ENCODE results near the gene SYP. TPM values are rescaled to one million over a fixed set of nuclear protein-coding genes. Genes with fewer than 3 reads are reported as not detected.

SYP gene
- total and polyA plus RNA-seq, 9 of the 15 experiments (the other 6 are each of a cell fraction or from before 2014, with no cell fraction given), result 0.48 to 5.1 (median 2.6) TPM

DNA sequence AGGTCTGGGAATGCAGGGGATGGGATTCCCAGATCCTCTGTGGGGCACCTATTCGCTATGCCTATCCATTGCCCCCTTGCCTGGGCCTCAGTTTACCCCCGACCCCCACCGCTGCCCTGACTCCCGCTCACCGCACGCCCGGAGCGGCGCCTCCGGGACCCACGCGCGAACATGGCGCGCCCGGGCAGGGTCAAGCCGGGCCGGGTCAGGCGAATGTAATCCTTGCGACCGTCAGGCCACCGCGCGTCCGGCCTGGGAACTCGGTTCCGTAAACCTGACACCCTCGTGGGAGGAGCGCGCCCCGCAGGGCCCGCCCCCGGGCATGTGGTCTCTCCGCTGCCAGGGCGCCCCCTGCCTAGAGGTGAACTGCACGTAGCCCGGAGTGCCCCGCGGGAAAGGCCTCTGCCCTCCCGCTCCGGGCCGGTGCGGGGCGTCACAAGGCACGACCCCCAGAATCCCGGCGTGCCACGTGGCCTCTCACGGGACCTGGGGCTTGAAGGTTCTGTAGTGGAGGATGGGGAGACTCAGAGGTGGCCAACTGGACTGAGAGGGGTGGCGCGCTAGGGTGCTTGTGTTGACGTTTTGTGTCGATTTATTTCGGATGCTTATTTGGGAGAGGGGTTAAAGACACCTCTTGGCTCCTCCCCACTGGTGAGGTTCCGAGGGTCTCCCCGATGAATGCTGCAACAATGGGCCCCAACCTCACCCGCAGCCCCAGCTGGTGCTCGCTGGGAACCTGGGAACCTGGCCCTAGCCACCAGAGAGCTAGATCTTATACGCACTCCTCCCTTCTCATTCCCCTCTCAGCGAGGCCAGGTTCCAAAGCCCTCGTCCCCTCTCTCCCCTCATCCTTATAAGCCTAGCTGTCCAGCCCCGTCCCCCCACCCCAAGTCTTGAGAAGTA lies 13.6 kb downstream of the SYP start, which contains the start of gene PRICKLE3 (continued):
- TF ChIP-seq CREB1 (IDR thresholded peaks at IDR 0.05) (0 out of 2 replicates have a peak, but pooled peaks have one; percentile 14), CREB1 (CRISPR knock-in tag; IDR thresholded peaks at IDR 0.05) (peak; percentile 24; the same call in 1 of the 2 replicates), E2F6 (IDR thresholded peaks at IDR 0.05; ENCODE audit: borderline replicate concordance in 1 of 2, extremely low read depth in 1 of 2, insufficient read depth in 1 of 2, insufficient read length in 1 of 2, low read depth in 1 of 2, low read length in 1 of 2, poor library complexity in 1 of 2, severe bottlenecking in 1 of 2) (peak; percentile 73 to 88), ZNF76 (CRISPR knock-in tag; IDR thresholded peaks at IDR 0.05; ENCODE audit: borderline replicate concordance) (no peak), MCM7 (IDR thresholded peaks at IDR 0.05) (no peak), ZBTB7A (IDR thresholded peaks at IDR 0.05; ENCODE audit: borderline replicate concordance, control insufficient read depth, low read depth, low read length) (peak; percentile 79; the same call in 1 of the 2 replicates), ATF1 (CRISPR knock-in tag; IDR thresholded peaks at IDR 0.05) (no peak), ATF1 (tag; IDR thresholded peaks at IDR 0.05) (peak; percentile 55; the same call in 1 of the 2 replicates), MGA (IDR thresholded peaks at IDR 0.05) (no peak), SAFB (IDR thresholded peaks at IDR 0.05; ENCODE audit: borderline replicate concordance, low read depth, low read length) (peak; percentile 94)
- TF ChIP-seq, protein P1, sequence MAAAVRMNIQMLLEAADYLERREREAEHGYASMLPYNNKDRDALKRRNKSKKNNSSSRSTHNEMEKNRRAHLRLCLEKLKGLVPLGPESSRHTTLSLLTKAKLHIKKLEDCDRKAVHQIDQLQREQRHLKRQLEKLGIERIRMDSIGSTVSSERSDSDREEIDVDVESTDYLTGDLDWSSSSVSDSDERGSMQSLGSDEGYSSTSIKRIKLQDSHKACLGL (CRISPR knock-in tag; IDR thresholded peaks at IDR 0.05; ENCODE audit: borderline replicate concordance, poor library complexity, severe bottlenecking), result peak; percentile 19
